AG09309 (cell line): ENCODE data around the gene RGS6.

Source experiments
- DNase-seq: peaks from one replicate; pipeline ENCODE4 v3.0.0-alpha.2; 2010; ENCODE audit warnings: low read depth
- H3K4me3 ChIP-seq: 2 replicates; pipeline ENCODE4 v1.5.1; 2011; ENCODE audit warnings: mild to moderate bottlenecking, low read depth, low read length, moderate library complexity; ENCODE audit not compliant: control insufficient read depth
- CTCF ChIP-seq: IDR thresholded peaks from 2 replicates; pipeline ENCODE4 v1.5.1; 2011; ENCODE audit warnings: mild to moderate bottlenecking, low read depth, low read length, inconsistent platforms; ENCODE audit not compliant: insufficient read depth, control insufficient read depth; ENCODE audit errors: missing control alignments

RGS6 gene

GRCh38 chr14:72589652-72590051 is 657.4 kb downstream of the RGS6 start:
- TF ChIP-seq CTCF, result no peak
- no peak overlapping the region for H3K4me3 ChIP-seq
- DNase-seq, result no peak

GRCh38 chr14:72590577-72590976 is 658.3 kb downstream of the RGS6 start:
- H3K4me3 ChIP-seq, result no peak overlapping the region
- TF ChIP-seq CTCF, result no peak
- no peak for DNase-seq

- no peak overlapping the region for H3K4me3 ChIP-seq
- no peak for TF ChIP-seq CTCF
- DNase-seq, result no peak
These were observed 659.2 kb downstream of the RGS6 start for GRCh38 chr14:72591391-72591790.

- TF ChIP-seq CTCF, result no peak
- no peak for DNase-seq
These were observed 662.1 kb downstream of the RGS6 start for GRCh38 chr14:72594099-72594901.

GRCh38 chr14:72595152-72595862 is 663.1 kb downstream of the RGS6 start:
- no peak for TF ChIP-seq CTCF
- H3K4me3 ChIP-seq, result no peak overlapping the region
- no peak for DNase-seq

More at GRCh38 chr14:72594099-72594901, 662.1 kb downstream of the RGS6 start:
- no peak overlapping the region for H3K4me3 ChIP-seq

GRCh38 chr14:72597252-72598233 is 665.3 kb downstream of the RGS6 start:
- TF ChIP-seq CTCF, result no peak
- DNase-seq, result no peak
- H3K4me3 ChIP-seq, result no peak overlapping the region
